ENCODE data around the gene COL13A1. TPM values are rescaled to one million over a fixed set of nuclear protein-coding genes. Genes with fewer than 3 reads are reported as not detected.

The COL13A1 gene
- total RNA-seq, 1 donor from 2014 or later = 13.0 TPM

- no peak overlapping the region for H3K4me3 ChIP-seq (ENCODE audit: low read length in 3 of 3)
- H3K36me3 ChIP-seq (ENCODE audit: control insufficient read depth in 3 of 3, insufficient read depth in 3 of 3, low read length in 3 of 3) = no peaks in the 10 kb centered on the region
- H3K9me3 ChIP-seq (ENCODE audit: control insufficient read depth in 3 of 3, low read length in 3 of 3) = no peaks in the 10 kb centered on the region
- H3K27ac ChIP-seq (ENCODE audit: low read depth, low read length) = no peak overlapping the region
- H3K9ac ChIP-seq (ENCODE audit: low read depth in 1 of 3, low read length in 3 of 3) = no peak overlapping the region
- no peaks in the 10 kb centered on the region for H3K27me3 ChIP-seq (ENCODE audit: control insufficient read depth in 3 of 3, insufficient read depth in 3 of 3, low read length in 3 of 3)
- no peaks in the 10 kb centered on the region for H3K4me1 ChIP-seq (ENCODE audit: control insufficient read depth in 3 of 3, insufficient read depth in 3 of 3, low read length in 3 of 3)
Observed at GRCh38 chr10:69996611-69997010, 194.9 kb downstream of the COL13A1 start.

DNA sequence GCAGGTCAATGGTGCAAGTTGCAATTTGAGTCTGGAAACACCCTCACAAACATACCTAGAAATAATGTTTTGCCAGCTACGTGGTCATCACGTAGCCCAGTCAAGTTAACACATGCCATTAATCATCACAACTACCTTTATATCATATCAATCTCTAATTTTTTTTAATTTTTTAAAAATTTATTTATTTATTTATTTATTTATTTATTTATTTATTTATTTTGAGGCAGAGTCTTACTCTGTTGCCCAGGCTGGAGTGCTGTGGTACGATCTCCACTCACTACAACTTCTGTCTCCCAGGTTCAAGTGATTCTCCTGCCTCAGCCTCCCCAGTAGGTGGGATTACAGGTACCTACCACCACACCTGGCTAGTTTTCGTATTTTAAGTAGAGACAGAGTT is 198.6 kb downstream of the COL13A1 start:
- Histone ChIP-seq H3K27me3 (ENCODE audit: control insufficient read depth in 3 of 3, insufficient read depth in 3 of 3, low read length in 3 of 3) (no peaks in the 10 kb centered on the region), H3K27ac (ENCODE audit: low read depth, low read length) (no peak overlapping the region), H3K9me3 (ENCODE audit: control insufficient read depth in 3 of 3, low read length in 3 of 3) (no peaks in the 10 kb centered on the region), H3K4me1 (ENCODE audit: control insufficient read depth in 3 of 3, insufficient read depth in 3 of 3, low read length in 3 of 3) (no peaks in the 10 kb centered on the region), H3K36me3 (ENCODE audit: control insufficient read depth in 3 of 3, insufficient read depth in 3 of 3, low read length in 3 of 3) (no peaks in the 10 kb centered on the region), H3K4me3 (ENCODE audit: low read length in 3 of 3) (no peak overlapping the region), H3K9ac (ENCODE audit: low read depth in 1 of 3, low read length in 3 of 3) (no peak overlapping the region)

DNA sequence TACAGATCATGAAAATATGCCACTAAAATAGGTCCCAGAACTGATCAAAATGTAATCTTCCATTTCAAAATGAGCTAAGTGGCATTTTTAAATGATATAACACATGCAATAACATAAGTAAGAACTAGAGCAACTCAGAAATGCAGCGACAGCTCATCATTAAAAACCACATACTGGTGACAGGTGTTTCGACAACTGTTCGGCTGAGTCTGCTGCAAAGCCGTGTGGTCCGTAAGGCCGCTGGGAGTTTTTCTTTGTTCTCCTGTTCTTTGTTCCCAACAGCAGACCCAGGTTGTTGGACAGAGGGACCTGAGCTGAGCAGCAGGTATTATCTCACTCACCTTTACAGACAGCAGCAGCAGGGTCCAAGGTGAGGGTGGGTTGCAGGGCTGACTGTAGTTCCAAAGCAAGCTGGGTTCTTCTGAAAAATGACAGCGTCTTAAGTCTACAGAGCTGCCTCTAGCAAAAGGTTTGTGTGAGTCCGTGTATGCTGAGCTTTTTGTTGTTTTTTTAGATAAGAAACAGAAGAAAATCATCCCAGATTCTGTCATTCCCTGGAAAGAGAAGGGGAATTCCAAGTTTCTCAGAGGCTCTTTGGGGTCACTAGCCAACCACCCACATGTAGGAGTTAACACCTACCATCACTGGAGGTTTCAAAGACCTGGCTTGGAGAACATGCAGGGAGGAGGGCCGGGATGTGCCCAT is 205.6 kb downstream of the COL13A1 start:
- Histone ChIP-seq H3K27ac (ENCODE audit: low read depth, low read length) (no peak overlapping the region), H3K4me1 (ENCODE audit: control insufficient read depth in 3 of 3, insufficient read depth in 3 of 3, low read length in 3 of 3) (no peaks in the 10 kb centered on the region), H3K27me3 (ENCODE audit: control insufficient read depth in 3 of 3, insufficient read depth in 3 of 3, low read length in 3 of 3) (no peaks in the 10 kb centered on the region), H3K4me3 (ENCODE audit: low read length in 3 of 3) (no peak overlapping the region), H3K9ac (ENCODE audit: low read depth in 1 of 3, low read length in 3 of 3) (no peak overlapping the region), H3K36me3 (ENCODE audit: control insufficient read depth in 3 of 3, insufficient read depth in 3 of 3, low read length in 3 of 3) (no peaks in the 10 kb centered on the region), H3K9me3 (ENCODE audit: control insufficient read depth in 3 of 3, low read length in 3 of 3) (no peaks in the 10 kb centered on the region)

Other genes starting within 250 kb of the COL13A1 start
- not detected for gene NEUROG3, start 228.5 kb upstream of the COL13A1 start, total RNA-seq
- not detected for gene FAM241B, start 171.7 kb upstream of the COL13A1 start, total RNA-seq